HG02884 (cell line): ENCODE measurements around the gene SMG6.

Experiments
- ATAC-seq: cut with Tn5 transposase; IDR thresholded peaks from one replicate; pipeline ENCODE4 v1.9.1; 2021; ENCODE audit warnings: mild to moderate bottlenecking, moderate library complexity; ENCODE audit not compliant: unreplicated experiment

SMG6 gene

GRCh38 chr17:2237521-2237921, 66.1 kb downstream of the SMG6 start:
- no peak for ATAC-seq

- ATAC-seq: no peak
These were observed 67.7 kb downstream of the SMG6 start for GRCh38 chr17:2235792-2236366.

DNA sequence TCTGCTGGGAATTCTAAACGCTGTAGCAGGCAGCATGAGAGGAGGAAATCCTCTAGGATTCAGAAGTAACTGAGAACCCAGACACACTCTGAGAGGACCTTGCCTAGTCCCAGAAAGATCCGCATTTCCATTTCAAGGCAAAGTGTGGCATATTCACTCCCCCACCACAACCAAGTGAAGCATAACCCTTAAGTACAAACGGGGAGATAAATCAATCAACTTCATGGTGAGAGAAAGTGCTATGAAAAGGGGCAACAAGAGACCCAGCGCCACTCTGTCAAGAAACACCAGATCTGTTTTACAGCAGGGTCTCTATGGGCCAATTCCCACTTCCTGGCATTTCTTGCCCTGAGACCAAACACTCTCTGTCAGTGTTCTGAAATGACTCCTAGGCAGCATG, 68.3 kb downstream of the SMG6 start:
- no peak for ATAC-seq

DNA sequence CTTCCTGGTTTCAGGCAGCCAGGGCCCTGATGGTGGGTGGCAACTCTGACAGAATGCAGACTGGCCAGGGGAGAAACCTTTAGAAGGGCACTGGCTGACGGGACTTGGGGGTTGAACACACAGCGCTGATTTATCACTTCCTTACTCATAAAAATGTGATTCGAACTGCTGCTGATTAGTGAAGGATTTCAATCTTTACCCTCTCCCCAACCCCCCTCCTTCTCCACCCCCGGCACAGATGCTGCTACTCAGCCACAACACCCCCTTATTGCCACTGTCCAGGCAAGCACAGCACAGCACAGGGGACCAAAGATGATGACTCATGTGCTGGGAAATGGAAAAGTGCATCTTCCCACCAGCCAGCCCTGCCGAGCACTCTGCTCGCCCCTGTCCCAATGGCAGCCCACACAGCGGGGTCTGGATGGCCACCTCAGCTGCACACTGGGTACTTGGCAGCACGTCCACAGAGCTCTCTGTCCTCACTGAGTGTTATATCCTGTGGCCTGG, 70.1 kb downstream of the SMG6 start:
- ATAC-seq: no peak

GRCh38 chr17:2232244-2232638, 71.3 kb downstream of the SMG6 start:
- ATAC-seq: no peak

DNA sequence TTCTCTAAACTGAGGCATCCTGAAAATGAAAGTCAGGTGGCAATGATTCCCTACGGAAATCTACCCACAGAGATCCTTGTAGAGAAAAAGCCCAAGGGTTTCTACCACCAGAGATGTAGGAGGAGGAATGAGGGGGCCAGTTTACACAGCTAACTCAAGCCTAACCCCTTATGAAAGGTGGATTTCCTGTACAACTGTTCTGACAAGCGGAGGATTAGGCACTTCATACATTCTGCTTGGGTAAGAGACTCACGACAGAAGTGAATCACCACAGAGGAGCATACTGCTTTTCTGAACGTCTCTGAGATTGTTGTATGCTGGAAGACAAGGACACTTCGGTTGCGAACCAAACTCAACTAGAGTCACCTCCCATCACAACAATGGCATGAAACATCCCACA, 72.7 kb downstream of the SMG6 start:
- no peak for ATAC-seq

DNA sequence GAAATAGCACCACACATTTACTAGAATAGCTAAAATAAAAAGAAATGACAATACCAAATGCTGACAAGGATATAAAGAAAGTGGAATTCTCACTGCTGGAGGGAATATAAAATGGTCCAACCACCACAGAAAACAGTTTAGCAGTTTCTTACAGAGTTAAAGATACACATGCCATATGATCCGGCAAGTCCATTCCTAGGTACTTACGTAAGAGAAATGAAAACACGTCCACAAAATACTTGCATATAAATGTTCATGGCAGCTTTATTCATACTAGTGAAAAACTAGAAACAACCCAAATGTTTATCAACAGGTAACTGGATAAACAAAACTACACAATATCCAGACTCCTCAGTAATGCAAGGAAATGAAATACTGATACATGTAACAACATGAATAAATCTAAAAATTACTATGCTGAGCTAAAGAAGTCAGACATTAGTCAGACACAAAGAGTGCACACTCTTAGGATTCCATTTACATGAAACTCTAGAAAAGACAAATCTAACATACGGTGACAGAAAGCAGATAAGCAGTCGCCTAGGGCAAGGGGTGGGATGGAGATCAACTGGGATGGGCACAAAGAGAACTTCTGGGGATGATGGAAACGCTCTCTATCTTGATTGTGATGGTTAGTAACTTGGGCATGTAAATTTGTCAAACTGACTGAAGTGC, 76.4 kb downstream of the SMG6 start:
- no peak for ATAC-seq

DNA sequence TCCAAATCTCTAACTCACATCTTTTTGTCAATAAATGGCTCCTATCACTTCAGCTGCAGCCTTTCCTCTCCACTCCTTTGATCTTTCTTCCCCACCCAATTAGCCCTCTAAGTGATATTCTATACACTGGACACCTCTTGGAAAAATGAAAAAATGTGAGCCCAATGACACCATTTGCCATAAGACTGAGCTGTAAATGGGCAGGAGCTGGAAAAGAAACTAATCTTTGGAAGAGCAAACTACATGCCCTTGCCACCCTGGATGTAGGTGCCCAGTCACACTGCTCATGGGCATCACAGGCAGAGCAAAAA, 80.0 kb downstream of the SMG6 start:
- ATAC-seq: no peak

- no peak for ATAC-seq
These were observed 80.5 kb downstream of the SMG6 start for GRCh38 chr17:2222901-2223616.

DNA sequence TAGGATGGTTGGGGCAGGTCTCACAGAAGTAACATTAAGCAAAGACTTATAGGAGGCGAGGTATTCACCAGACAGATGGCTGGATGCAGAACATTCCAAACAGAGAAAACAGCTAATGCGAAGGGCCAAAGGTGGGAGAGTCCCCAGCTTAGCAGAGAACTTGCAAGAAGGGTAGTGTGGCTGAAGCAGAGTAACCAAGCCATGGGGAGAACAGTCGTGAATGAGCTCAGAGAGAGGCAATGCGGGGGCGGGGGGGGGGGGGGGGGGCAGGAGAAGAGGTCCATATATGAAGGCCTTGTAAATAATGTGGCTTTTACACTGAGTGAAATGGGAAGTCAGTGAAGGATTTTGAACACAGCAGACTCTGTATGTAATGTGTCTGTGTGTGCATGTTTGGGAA, 81.3 kb downstream of the SMG6 start:
- no peak for ATAC-seq

GRCh38 chr17:2218426-2218825, 85.2 kb downstream of the SMG6 start:
- no peak for ATAC-seq

DNA sequence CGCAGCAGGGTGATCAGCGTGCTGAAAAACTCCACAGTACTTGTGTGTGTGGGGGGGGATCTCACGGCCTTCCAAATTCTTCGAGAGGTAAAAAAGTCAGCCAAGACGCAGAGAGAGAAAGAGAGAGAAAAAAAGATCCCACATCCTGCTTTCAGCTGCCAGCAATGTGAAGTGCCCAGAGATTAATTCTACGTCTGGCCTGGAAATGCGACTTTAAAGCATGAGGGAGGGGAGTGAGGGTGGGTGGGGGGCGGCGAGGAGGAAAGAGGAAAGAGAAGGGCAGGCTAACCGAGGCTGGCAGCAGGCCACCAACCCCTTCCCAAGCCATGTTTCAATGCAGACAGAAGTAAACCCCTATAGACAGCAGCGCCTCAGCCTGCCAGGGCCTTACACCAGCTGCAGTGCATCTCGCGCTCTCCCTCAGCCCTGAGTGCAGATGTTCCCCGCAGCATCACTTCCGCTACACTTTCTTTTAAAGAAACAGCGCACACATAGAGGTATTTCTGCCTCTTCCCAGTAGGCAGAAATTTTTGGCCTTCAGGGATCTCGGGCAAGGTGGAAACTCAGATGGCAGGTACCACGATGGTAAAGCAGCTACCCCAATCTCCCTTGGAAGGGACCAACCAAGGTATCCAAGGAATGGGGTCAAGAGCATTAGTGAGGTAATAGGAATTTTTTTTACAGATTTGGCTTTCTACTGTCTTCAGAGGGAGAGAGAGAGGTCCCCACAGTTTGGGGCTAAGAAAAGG, 87.8 kb downstream of the SMG6 start:
- ATAC-seq: peak; percentile 87

DNA sequence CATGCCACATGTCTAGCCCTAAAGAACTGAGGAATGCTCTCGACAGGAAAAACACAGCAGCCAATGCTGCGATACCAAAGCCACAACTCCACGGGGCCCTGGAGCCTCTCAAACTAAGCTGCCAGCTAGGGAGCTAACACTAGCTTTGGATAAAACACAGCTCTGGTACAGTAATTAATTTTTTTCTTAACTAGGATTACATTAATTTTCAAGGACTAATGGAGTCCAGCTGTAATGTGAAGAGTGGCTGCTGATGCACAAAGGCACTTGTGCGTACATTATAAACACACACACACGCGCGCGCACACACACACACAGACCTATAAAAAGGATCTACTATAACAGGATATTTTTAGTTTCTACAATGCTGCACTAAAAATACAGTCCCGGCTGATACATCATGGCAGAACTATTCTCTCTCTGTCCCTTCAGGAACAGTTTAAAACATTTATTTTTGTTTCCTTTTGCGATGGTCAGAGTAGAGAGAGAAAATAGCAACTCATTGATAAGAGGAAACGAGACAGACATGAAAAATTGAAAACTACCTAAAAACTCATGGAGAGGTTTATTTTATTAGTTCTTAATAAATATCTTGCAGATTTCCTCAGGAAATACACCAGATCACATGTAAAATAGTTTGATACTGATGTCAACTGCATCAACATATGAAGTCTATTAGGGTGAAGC, 88.5 kb downstream of the SMG6 start:
- no peak for ATAC-seq

DNA sequence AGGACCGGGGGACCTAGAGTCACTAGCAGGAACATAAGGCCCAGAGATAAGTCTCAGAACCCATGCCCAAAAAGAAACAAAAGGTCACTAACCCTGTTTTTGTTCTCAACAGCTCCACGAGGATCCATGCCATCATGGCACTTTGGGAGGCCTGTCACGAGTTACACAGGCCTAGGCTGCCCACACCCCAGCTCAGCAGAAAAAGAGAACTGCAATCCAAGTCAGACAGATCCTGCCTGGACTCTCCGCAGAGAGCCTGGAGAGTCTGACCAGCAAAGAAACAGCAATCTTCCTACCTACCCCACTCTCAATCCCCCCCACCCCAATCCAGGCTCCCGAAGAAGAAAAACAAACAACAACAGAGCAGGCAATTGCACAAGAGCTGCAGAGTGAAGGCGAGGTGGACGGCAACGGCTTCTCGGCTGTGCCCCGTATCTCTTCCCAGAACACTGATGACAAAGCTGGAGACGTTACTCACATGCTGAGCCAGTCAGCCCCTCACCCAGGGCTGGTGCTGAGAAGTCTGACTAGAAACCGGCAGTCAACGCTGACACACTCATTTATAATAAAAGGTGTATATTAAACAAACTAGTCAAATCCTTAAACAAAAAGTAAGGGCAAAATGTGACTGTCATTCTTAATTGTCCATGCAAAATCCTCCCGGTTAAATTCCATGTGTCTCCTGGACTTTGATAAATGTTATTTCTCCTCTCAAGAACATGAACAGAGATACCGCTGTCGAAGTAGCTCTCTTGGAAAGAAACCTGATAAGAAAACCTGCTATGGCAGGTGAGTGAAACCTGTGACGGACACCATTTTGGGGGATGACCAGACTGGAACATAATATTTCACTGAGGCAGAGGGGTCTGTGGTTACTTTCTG, 89.3 kb downstream of the SMG6 start:
- no peak for ATAC-seq

GRCh38 chr17:2213291-2213960, 90.2 kb downstream of the SMG6 start:
- ATAC-seq: no peak

GRCh38 chr17:2212400-2212981, 91.1 kb downstream of the SMG6 start:
- ATAC-seq: no peak

DNA sequence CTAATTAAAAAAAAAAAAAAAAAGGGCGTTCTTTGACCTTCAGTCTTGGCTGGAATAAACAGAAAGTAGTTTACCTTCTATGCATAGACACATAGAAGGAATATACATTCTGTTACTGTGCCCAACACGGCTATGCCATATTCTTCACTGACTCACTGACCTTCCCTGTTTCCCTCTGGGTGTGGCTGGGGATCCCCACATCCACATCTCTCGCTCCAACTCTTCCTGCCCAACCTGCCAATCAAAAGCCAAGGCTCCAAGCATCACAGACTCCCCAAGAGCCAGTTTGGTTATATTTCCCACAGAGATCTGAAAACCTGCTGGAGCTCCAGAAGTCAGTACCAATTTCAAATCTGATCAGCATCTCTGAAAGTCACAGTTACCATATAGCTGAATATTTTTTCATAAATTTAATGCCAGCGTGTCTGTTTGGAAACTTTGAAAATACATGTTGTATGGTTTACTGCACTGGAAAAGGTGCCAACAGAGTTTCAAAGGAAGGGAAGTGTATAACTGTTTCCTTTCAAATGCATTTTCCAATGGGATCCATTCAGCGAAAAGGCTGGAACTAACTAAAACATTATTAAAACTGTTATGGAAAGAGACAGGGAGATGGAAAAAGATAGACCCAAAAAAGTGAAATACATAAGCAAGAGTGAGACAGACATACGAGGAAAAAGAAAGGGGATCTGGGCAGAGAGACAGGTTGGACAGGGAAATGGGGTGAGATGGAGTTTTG, 91.8 kb downstream of the SMG6 start:
- ATAC-seq: no peak

GRCh38 chr17:2210726-2211125, 92.9 kb downstream of the SMG6 start:
- no peak for ATAC-seq
